ENCODE results near the gene ZFYVE9.

DNA sequence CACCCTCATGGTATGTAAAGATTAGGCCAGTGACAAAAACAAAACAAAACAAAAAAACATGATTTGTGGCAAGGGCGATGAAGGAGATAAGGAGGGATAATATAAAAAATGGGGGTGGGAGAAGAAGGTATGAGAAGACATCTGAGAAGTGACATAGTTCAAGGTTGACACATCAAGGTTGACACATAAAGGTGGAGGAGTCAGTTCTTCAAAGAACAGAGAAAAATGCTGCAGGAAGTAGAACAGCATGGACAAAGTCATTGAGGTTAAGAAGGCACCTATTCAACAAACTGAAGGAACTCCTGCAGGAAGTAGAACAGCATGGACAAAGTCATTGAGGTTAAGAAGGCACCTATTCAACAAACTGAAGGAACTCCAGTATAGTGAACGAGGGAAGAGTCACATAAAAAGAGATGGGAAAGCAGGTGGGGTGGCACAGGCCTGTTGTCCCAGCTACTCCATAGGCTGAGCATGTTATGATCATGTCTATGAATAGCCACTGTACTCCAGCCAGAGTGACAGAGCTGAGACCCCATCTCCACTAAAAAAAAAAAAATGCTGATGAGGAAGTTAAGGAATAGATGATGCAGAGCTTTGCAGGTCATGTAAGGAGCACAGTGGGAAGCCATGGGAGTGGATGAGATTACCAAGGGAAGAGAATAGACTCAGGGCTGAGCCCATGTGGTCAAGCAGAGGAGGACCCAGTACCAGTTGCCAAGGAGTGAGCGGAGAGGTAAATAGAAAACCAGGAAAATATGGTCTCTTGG, 101.5 kb downstream of the ZFYVE9 start:
- TF ChIP-seq, protein P1, sequence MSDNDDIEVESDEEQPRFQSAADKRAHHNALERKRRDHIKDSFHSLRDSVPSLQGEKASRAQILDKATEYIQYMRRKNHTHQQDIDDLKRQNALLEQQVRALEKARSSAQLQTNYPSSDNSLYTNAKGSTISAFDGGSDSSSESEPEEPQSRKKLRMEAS (IDR thresholded peaks at IDR 0.05), result 0 out of 2 replicates have a peak, but pooled peaks have one; percentile 33
- no peak for TF ChIP-seq CTCF (IDR thresholded peaks at IDR 0.05 in 2 of 3, conservative IDR thresholded peaks at IDR 0.05 in 1 of 3; ENCODE audit: borderline replicate concordance in 1 of 3, insufficient read depth in 1 of 3, low read depth in 2 of 3, low read length in 2 of 3)
- TF ChIP-seq YY1 (IDR thresholded peaks at IDR 0.05; ENCODE audit: extremely low read depth, insufficient replicate concordance, low read depth, low read length), result no peak
- no peak for TF ChIP-seq ZBTB33 (IDR thresholded peaks at IDR 0.05; ENCODE audit: extremely low read depth, insufficient replicate concordance, low read length)
- no peak for TF ChIP-seq POLR2A (IDR thresholded peaks at IDR 0.05; ENCODE audit: borderline replicate concordance, extremely low read depth, insufficient read depth, insufficient read length)
- TF ChIP-seq REST (IDR thresholded peaks at IDR 0.05; ENCODE audit: low read depth), result no peak
- TF ChIP-seq, protein P2, sequence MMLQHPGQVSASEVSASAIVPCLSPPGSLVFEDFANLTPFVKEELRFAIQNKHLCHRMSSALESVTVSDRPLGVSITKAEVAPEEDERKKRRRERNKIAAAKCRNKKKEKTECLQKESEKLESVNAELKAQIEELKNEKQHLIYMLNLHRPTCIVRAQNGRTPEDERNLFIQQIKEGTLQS (IDR thresholded peaks at IDR 0.05), result no peak
- TF ChIP-seq FOSL1 (IDR thresholded peaks at IDR 0.05; ENCODE audit: low read depth), result peak; percentile 42
- peak; percentile 40; the same call in 1 of the 2 replicates for TF ChIP-seq JUND (IDR thresholded peaks at IDR 0.05)

Data from HCT116 (cell line).